GM19468 (cell line): ENCODE data around the gene DMXL1.

Source experiments
- ATAC-seq: cut with Tn5 transposase; IDR thresholded peaks from one replicate; pipeline ENCODE4 v1.9.1; 2021; ENCODE audit warnings: mild to moderate bottlenecking, moderate library complexity, moderate number of reproducible peaks; ENCODE audit not compliant: unreplicated experiment; ENCODE audit errors: extremely low read depth

Gene DMXL1

DNA sequence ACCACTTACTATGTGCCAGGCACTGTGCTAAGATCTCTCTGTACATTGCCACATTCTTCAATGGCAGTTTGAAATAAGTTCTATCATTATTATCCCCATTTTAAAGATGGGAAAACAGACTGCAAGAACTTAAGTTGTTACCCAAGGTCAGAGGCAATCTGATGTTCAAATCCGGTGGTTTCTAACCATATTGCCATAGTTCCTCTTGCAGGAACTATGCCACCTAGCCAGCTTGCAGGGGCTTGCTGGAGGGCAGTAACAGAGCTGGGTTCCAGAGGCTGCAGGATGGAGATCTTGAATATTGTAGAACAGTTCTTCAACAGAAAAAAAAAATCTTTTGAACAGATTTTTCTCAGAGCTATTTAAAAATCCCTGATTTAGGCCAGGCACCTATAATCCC is 213.1 kb downstream of the DMXL1 start:
- ATAC-seq: no peak

DNA sequence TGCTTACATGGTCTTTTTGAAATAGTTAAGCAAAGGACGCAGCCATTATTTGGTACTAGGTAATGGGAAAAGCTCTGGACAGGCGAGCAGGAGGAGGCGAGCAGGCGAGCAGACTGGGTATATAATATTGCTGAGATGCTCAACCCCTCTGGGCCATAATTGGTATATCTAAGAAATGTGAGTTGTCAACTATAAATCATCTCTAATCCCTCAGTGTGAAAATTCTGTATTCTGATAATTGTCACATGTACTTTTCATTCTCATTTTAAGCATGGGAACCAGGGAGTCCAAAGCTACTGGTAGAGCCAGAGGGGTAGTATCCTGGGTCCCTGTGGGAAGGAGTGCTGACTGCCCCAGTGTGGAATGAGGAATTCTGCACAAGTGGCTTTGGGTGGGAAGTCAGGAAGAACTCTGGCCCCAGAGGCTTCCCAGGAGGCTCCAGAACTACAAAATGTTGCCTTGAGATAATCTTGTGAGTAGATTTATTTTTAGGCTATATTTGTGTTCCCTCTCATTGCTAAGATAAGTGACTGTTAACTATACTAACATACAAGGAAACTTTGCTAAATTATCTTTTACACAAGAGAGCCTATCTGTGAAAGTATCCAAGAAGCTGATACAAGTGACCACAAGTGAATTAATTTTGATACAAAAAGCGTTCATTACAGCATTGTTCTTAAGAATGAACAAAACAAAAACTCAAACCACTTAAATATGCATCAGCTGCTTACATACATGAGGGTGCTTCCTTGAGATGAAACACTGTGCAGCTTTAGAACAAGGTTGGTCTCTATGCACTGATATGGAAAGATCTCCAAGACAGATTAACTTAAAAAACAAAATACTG is 214.4 kb downstream of the DMXL1 start:
- no peak for ATAC-seq

DNA sequence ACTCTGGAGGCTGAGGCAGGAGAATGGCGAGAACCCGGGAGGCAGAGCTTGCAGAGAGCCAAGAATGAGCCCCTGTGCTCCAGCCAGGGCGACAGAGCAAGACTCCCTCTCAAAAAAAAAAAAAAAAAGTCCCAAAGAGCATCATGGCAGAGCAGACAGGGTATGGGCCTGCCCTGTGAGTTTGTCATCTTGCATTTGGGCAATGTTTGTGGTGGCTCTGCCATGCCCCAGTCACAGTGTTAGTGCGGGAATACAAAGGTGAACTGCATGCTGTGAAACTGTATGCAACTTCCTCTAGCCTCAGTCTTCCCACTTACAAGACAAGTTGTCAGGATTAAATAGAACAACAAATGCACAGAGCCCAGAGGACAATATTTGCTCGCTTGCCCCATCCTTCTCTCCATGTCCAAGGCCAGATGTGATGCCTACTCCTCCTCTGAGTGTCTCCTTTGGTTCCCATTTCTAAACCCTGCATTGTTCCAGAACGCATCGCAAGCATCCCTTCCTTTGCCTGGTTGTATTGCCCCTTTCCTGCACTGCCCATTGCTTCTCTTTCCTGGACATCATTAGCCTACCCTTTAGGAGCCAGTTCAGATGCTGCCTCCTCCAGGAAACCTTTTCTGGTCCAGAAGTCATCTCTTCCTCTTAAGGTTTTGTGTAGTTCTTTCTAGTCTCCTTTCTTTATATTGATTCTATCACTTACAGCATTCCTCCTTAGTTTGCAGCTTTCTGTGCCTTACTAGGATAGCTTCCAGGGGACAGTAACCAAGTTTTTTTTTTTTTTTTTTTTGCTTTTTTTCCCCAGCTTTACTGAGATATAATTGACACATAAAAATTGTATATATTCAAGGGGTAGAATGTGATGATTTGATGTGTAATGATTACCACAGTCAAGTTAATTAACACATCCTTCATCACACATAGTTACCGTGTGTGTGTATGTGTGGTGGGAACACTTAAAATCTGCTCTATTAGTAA is 215.9 kb downstream of the DMXL1 start:
- no peak for ATAC-seq

DNA sequence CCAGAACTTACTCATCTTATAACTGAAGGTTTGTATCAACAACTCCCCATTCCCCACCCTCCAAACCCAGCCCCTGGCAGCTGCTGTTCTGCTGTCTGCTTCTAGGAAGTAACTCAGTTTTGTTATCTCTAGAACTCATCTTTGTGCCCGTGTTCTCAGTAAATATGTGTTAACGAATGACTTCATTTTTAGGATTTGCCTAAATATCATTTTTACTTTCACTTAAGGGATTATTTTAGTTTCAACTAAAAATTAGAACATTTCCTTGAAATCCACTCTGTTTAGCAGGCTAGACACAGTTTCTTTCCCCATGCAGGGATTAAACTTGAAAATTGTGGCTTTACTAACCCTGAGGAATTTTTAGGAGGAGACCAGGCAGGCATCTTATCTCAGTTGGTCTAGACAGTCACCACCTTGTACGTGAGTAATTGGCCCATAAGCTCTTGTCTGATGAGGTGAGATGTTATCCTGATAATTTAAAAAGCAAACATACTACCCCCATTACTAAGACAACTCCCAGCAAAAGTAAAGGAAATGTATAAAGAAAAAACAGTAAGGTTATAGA is 216.7 kb downstream of the DMXL1 start:
- ATAC-seq: no peak

DNA sequence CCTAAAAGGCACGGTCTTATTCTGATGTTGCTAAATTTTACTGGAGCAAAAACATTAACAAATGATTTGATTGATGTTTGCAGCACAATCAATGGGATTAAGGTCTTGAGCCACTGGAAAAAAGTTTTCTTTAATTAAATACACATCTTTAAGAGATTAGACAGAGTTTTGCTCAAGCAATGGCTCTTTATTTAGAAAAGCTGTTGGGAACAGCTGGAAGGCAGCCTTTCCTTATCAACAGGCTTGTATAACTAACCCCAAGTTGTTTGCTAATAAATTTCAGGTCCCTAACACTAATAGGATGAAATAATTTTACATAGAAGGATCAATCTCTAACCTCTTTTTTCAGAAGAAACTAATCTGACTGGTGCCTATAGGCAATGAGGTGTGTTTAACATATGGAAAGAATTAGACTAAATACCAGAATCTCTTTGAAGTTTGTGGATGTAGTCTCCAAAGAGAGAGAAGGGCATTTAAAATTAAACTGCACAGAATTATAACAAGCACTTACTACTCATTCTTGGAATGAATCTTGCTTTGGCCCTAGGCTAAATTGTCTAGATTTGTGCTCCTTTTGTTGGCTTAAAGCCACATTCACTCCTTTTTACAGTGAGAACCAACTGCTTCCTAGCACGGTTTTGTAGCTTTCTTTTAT is 217.6 kb downstream of the DMXL1 start:
- ATAC-seq: no peak

DNA sequence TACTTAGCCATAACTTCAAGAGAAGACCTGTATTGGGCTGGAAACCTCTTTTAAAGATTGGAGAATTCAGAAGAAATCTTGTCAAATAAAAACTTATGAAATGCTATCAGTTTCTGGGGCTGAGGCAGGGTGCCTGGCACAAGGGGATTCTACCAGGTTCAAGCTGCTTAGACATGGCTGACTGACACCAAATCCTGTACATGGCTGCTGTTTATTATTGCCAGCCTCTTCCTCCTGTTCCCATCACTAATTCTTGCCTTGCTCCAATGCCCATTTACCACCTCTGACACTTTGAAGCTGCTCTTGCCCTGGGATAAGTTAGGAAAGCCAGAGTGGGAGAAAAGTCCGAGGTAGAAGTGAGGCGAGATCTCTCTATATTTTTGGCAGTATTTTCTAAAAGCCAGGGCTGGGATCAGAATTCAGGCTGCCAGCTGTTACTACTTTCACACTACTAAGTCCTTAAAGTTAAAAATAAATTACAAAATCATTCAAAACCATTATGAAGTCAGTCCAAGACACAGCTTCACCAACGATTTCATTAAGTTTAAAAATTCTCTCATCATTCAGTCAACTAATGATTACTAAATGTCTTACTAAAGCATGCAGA is 218.7 kb downstream of the DMXL1 start:
- no peak for ATAC-seq

DNA sequence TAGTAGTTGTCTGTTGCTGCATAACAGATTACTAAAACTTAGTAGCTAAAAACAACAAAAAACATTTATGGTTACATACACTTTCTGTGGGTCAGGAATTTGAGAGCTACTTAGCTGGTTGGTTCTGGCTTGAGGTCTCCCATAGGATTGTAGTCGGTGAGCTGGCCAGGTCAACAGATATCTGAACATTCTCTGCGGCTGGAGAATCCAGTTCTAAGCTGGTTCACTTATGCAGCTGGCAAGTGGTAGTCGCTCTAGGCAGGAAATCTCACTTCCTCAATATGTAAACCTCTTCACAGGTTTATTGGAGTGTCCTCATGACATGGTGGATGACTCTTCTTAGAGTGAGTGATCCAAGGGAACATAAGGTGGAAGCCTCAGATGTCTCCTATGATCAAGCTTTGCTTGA is 219.3 kb downstream of the DMXL1 start:
- ATAC-seq: peak; percentile 83

DNA sequence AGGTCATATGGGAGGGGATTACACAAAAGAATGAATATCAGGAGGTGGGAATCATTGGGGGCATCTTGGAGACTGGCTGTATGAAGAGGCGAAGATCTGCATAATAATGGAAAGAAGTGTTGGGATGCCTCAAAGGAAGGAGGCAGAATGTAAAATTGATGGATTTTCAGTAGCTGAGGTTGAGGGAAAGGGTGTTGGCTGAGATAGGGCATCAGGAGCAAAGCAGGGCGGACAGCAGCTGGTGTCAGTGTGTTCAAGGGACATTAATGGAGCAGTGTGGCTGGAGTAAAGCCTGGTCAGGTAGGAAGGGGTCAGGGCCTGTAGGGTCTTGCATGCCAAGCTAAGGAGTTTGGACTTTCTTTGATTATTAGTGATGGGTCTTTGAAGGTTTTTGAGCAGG is 219.7 kb downstream of the DMXL1 start:
- no peak for ATAC-seq

DNA sequence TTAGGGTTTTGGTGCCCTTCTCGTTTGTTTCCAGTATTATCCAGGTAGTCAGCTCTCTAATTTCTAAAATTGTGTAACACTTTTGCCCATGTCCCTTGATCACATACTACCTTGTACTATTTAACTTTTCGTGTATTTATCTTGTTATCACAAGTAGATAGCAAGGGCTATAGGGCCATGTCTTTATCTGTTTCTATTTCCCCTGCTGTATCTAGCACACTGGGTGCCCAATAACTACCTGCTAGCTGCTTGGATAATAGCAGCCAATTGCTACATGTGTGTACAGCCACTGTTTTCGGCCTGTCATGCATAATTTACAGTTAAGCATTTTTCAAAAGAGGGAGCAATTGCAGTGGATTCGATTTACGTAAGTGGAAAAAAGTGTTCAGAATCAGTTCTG is 220.2 kb downstream of the DMXL1 start:
- no peak for ATAC-seq

DNA sequence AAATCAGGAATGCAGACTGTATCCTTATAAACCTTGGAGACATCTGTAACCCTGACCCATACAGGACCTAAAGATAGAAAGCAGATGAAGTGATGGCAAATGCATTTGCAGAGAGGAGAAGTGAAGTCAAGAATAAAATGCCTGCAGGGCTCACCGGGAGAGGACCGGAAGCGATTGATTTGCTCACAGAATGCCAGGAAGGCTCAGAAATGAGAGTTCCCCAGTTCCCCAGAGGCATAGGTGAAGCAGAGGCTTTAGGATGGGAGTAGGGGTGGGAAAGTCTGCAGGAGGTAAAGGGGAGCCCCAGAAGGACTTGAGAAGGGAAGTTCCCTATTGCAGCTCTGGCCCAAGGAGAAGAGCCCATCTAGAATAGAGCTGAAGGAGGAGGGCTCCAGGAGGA is 221.0 kb downstream of the DMXL1 start:
- no peak for ATAC-seq

DNA sequence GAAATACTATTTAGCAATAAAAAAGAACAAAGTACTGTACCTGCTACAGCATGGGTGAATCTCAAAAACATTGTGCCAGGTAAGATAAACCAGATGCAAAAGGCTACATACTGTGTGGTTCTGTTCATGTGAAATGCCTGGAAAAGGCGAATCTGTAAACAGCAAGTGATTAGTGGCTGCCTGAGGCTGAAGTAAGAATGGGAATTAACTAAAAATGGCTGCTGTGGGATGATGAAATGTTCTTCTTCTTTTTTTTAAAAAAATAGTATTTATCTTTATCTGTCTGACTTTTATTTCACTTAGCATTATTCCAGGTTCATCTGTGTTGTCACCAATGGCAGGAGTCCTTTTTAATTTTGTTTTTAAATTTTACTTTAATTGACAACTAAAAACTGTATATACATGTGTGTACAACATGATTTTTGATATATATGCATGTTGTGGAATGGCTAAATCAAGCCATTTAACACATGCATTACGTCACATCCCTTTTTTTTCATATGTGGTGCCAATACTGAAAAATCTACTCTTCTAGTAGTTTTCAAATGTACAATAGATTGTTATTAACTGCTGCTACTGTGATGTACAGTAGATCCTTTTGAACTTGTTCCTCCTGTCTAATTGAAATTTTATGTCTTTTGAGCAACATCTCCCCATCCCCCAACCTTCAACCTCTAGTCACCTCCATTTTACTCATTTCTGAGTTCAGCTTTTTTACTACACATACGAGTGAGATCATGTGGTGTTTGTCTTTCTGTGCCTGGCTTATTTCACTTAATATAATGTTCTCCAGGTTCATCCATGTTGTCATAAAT is 222.0 kb downstream of the DMXL1 start:
- ATAC-seq: no peak

DNA sequence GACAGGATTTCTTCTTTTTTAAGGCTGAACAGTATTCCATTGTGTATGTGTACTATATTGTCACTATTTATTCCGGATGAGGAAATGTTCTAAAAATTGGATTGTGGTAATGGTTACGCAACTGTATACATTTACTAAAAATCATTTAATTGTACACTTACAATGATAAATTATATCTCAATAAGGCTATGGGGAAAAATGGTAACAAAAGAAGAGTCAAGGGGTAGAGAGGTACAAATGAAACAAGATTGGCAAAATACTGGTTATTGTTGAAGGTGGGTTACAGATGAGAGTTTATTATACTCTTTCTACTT is 222.6 kb downstream of the DMXL1 start:
- ATAC-seq: no peak
